ENCODE data around the gene QPRT.

- no peak for TF ChIP-seq CTCF (IDR thresholded peaks at IDR 0.05)
- no peak for TF ChIP-seq EZH2phosphoT487 (IDR thresholded peaks at IDR 0.05)
- no peak for TF ChIP-seq EZH2 (IDR thresholded peaks at IDR 0.05)
Observed at GRCh38 chr16:29644338-29644857, 34.6 kb upstream of the QPRT start.
